Measurements from ENCODE around the gene SLC24A3.

Gene SLC24A3

DNA sequence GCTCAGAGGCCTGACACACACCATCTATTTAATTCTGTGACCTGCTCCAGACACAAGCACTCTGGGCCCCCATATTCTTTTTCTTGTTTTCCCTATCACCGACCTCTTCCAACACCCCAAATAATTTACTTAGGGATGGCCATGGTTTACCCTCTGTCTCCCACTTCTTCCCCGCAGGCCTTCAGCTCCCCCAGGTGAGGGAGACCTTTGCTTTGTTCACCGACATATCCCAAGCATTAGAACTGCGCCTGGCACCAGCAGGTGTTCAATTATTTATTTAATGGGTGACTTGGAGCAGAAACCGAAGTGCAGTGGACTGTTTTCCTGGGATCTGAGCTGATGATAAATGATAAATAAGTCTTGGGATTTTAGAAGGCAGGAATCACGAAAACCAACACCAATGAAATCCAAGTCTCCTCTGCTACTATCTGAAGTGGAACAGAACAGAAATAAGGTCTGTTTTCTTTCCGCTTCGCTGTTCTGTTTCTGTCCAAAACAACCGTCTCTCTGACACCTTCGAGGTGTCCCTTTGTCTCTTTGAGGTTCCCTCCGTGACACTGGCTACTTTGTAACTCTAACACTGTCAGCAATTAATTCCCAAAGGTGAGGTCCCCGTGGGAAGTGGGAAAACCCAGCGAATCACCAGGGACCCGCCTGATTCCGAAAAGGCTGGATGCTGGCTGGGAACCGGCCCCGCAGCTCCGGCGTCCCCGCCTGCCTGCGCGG, 544.5 kb downstream of the SLC24A3 start:
- no peak for TF ChIP-seq MYC (IDR thresholded peaks at IDR 0.05; ENCODE audit: low read depth, low read length)
- TF ChIP-seq POLR2A (IDR thresholded peaks at IDR 0.05; ENCODE audit: extremely low read depth, insufficient read length): no peak
- TF ChIP-seq, protein P1, sequence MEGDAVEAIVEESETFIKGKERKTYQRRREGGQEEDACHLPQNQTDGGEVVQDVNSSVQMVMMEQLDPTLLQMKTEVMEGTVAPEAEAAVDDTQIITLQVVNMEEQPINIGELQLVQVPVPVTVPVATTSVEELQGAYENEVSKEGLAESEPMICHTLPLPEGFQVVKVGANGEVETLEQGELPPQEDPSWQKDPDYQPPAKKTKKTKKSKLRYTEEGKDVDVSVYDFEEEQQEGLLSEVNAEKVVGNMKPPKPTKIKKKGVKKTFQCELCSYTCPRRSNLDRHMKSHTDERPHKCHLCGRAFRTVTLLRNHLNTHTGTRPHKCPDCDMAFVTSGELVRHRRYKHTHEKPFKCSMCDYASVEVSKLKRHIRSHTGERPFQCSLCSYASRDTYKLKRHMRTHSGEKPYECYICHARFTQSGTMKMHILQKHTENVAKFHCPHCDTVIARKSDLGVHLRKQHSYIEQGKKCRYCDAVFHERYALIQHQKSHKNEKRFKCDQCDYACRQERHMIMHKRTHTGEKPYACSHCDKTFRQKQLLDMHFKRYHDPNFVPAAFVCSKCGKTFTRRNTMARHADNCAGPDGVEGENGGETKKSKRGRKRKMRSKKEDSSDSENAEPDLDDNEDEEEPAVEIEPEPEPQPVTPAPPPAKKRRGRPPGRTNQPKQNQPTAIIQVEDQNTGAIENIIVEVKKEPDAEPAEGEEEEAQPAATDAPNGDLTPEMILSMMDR (IDR thresholded peaks at IDR 0.05; ENCODE audit: low read depth, low read length): no peak
- TF ChIP-seq, protein P2, sequence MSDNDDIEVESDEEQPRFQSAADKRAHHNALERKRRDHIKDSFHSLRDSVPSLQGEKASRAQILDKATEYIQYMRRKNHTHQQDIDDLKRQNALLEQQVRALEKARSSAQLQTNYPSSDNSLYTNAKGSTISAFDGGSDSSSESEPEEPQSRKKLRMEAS (IDR thresholded peaks at IDR 0.05; ENCODE audit: low read depth, low read length): no peak
- DNase-seq (ENCODE audit: low read depth): no peak

DNA sequence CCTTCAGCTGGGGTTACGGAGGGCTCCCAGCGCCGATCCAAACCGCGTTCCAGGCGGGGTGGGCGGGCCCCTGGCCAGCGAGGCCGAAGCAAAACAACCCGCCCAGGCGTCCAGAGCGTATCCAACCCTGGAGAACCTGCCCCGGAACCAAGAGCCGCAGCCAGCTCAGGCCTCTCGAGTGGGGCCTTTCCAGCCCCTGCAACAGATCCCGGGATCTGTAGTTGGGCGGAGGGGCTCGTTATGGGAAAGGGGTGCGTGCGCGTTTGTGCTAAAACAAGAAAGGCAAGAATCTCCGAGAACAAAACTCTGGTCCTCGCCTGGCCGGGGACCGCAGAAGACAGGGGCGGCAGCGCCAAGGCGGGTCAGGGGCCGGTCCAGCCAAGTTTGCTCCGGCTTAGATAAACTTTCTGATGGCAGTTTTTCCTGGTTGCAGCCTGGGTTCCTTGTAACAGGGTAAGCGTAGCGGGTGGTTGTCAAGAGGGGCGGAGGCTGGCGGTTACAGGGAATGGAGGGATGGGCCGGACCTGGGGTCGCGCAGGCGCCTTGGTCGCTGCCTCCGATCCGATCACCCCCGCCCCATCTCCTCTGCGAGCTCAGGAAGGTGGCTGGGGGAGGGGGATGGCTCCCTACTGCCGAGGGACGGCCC, 545.2 kb downstream of the SLC24A3 start:
- no peak overlapping the region for H3K4me3 ChIP-seq (ENCODE audit: low read depth, low read length)
- no peak for TF ChIP-seq MYC (IDR thresholded peaks at IDR 0.05; ENCODE audit: low read depth, low read length)
- TF ChIP-seq, protein P1 (IDR thresholded peaks at IDR 0.05; ENCODE audit: low read depth, low read length): no peak
- TF ChIP-seq, protein P2 (IDR thresholded peaks at IDR 0.05; ENCODE audit: low read depth, low read length): no peak
- TF ChIP-seq POLR2A (IDR thresholded peaks at IDR 0.05; ENCODE audit: extremely low read depth, insufficient read length): no peak
- no peak for DNase-seq (ENCODE audit: low read depth)

More for the DNA sequence above, 544.5 kb downstream of the SLC24A3 start:
- no peak overlapping the region for H3K4me3 ChIP-seq (ENCODE audit: low read depth, low read length)

DNA sequence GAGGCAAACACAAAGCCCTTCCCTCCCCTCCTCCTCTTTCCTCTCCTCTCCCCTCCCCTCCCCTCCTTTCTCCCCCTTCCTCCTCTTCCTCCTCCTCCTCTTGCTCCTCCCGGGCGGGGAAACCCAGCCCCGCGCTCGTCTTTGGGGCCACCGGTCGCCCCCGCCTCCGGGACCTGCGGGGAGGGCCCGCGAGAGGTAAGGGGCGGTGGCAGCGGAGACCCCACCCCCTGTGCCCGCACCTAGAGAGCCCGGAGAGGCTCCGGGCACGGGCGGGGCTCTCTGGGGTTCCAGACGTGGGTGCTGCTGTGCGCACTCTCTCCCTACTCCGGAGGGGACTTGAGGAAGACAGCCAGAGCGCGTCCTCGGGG, 545.7 kb downstream of the SLC24A3 start, which contains the start of gene RIN2:
RIN2 (plus strand) TSS at position 126 of the 368 bp plus-strand sequence. CDS start 131,344 bp downstream, outside the sequence.
- DNase-seq (ENCODE audit: low read depth): peak; percentile 15
- TF ChIP-seq MYC (IDR thresholded peaks at IDR 0.05; ENCODE audit: low read depth, low read length) (no peak), POLR2A (IDR thresholded peaks at IDR 0.05; ENCODE audit: extremely low read depth, insufficient read length) (no peak)
- TF ChIP-seq, protein P2 (IDR thresholded peaks at IDR 0.05; ENCODE audit: low read depth, low read length): no peak
- peak within 1 kb of the TSS; percentile 7 for H3K4me3 ChIP-seq (ENCODE audit: low read depth, low read length)

DNA sequence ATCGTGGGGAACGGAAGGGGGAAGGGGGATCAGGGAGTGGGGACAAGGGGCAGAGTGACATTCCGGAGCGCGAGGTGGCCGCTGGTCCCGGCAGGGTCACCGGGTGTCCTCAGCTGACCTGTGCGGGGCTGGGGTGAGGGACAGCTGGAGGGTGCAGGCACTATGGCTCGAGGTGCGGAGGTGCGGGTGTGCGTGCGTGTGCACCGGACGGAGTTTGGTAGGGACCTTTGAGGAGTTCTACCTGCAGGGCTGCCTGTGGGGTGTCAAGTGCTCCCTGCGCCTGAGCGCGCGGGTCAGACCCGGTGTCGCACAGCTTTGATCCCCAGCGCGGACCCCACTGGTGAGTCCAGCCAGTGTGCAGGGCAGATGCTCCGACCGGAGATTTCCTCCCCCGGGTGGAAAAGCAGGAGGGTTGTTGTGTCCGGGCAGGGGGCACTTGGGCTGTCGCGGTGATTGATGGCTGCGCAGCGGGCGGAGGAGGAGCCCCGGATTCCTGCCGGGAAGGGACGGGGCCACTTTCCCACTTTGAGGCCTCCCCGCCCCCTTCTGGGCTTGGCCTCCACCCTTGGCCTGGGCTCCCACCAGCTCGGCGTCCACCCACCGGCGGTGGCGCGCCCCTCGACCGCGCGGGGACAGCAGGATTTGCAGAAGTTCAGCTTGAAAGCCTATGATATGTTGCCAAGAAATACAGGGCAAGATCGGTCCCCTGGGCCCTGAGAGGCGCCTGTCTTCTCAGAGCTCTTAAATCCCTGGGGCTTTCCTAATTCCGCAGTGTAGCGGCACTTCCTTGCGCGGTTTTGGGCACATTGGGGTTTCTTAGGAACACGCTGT, 546.3 kb downstream of the SLC24A3 start:
- peak overlapping the region; percentile 7 for H3K4me3 ChIP-seq (ENCODE audit: low read depth, low read length)
- TF ChIP-seq, protein P2 (IDR thresholded peaks at IDR 0.05; ENCODE audit: low read depth, low read length): no peak
- no peak for TF ChIP-seq MYC (IDR thresholded peaks at IDR 0.05; ENCODE audit: low read depth, low read length)
- TF ChIP-seq POLR2A (IDR thresholded peaks at IDR 0.05; ENCODE audit: extremely low read depth, insufficient read length): no peak
- TF ChIP-seq, protein P1 (IDR thresholded peaks at IDR 0.05; ENCODE audit: low read depth, low read length): no peak
- DNase-seq (ENCODE audit: low read depth): peak; percentile 87

DNA sequence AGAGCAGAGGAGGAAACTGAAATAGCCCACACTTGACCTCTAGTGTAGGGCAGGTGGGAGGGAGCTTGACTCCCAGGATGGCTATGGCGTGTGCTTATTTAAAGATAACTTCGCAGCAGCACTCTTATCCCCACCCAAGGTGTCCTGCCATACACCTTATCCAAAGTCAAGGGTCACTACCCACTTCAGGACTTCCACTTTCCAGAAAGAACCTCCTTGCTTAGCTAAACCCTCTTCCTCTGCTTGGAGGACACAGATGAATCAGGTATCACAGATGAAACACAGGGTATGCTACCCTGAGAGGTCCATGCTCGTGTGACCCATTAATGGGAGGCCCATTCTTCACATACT, 547.9 kb downstream of the SLC24A3 start:
- DNase-seq (ENCODE audit: low read depth): peak; percentile 9
- H3K4me3 ChIP-seq (ENCODE audit: low read depth, low read length): no peak overlapping the region
- TF ChIP-seq MYC (IDR thresholded peaks at IDR 0.05; ENCODE audit: low read depth, low read length) (no peak), POLR2A (IDR thresholded peaks at IDR 0.05; ENCODE audit: extremely low read depth, insufficient read length) (no peak)
- TF ChIP-seq, protein P1 (IDR thresholded peaks at IDR 0.05; ENCODE audit: low read depth, low read length): no peak
- TF ChIP-seq, protein P2 (IDR thresholded peaks at IDR 0.05; ENCODE audit: low read depth, low read length): no peak

Data from NB4 (cell line).